AG10803 (cell line): ENCODE measurements around the gene ADAM8.
"Not testable (repeated sequence)": the region's sequence is repeated elsewhere in the genome, so short reads cannot be mapped to it uniquely, and the experiment has no call there.

Source experiments
- DNase-seq: peaks from one replicate; pipeline ENCODE4 v3.0.0; 2010; ENCODE audit warnings: low read depth
- H3K4me3 ChIP-seq: 2 replicates; pipeline ENCODE4 v1.5.1; 2011; ENCODE audit warnings: mild to moderate bottlenecking, low read length, control low read depth
- TF ChIP-seq, protein P1 (sequence below): conservative IDR thresholded peaks from 2 replicates; pipeline ENCODE4 v1.5.1; 2011; ENCODE audit warnings: mild to moderate bottlenecking, low read length, control low read depth, inconsistent platforms

The ADAM8 gene

DNA sequence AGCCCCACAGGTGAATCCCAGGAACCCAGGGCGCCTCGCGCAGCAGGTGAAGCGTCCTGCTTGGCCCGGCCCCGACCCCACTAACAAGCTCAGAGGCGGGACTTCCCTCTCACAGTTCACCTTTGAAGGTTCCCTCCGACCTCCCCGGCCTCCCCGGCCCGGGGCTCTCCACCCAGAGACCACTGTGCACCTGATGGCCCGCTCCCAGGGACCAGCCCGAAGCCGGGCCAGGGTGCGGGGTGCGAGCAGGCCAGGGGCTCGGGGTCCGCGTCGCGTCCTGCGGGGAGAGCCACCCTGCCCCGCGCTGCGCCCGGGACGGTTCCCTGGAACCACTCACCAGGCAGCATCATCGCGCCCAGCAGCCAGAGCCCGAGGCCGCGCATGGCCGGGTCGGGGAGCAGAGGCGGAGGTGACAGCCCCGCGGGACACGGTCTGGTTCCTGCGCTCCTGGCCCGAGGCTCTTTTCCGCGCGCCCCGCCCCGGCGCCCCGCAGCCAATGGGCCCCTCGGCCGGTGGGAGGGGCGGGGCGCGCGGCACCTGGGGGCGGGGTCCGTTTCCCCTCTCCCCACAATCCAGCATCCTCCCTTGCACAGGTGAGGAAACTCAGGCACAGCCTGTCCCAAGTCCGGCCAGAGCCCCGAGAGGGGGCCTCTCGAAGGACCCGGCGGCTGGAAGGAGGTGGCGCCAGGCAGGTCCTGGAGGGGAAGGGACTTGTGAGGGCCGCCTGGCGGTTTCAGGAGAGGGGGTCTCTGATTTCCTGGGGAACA, at the start of gene ADAM8:
ADAM8 (minus strand) TSS at position 434 of the 767 bp plus-strand sequence; CDS start at position 383, 51 bp downstream.
- TF ChIP-seq, protein P1, sequence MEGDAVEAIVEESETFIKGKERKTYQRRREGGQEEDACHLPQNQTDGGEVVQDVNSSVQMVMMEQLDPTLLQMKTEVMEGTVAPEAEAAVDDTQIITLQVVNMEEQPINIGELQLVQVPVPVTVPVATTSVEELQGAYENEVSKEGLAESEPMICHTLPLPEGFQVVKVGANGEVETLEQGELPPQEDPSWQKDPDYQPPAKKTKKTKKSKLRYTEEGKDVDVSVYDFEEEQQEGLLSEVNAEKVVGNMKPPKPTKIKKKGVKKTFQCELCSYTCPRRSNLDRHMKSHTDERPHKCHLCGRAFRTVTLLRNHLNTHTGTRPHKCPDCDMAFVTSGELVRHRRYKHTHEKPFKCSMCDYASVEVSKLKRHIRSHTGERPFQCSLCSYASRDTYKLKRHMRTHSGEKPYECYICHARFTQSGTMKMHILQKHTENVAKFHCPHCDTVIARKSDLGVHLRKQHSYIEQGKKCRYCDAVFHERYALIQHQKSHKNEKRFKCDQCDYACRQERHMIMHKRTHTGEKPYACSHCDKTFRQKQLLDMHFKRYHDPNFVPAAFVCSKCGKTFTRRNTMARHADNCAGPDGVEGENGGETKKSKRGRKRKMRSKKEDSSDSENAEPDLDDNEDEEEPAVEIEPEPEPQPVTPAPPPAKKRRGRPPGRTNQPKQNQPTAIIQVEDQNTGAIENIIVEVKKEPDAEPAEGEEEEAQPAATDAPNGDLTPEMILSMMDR, result no peak
- no peak within 1 kb of the TSS for H3K4me3 ChIP-seq
- DNase-seq, result no peak

DNA sequence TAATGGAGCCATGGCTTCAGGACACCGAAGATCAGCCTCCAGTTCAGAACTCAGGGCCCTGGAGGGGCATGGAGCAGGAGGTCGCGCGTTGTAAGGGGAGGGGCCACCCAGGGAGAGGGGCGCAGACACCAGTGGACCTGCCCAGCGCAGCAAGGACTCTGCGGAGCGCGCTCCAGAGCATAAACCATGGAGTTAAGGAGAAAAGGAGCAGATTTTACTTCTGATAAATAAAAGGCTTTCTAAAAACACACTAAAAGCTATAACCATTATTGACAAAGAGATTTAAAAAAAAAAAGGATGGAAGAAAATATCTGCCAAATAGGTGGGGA, 49.5 kb upstream of the ADAM8 start:
- no peak for DNase-seq
- TF ChIP-seq, protein P1, result no peak
- no peak overlapping the region for H3K4me3 ChIP-seq

DNA sequence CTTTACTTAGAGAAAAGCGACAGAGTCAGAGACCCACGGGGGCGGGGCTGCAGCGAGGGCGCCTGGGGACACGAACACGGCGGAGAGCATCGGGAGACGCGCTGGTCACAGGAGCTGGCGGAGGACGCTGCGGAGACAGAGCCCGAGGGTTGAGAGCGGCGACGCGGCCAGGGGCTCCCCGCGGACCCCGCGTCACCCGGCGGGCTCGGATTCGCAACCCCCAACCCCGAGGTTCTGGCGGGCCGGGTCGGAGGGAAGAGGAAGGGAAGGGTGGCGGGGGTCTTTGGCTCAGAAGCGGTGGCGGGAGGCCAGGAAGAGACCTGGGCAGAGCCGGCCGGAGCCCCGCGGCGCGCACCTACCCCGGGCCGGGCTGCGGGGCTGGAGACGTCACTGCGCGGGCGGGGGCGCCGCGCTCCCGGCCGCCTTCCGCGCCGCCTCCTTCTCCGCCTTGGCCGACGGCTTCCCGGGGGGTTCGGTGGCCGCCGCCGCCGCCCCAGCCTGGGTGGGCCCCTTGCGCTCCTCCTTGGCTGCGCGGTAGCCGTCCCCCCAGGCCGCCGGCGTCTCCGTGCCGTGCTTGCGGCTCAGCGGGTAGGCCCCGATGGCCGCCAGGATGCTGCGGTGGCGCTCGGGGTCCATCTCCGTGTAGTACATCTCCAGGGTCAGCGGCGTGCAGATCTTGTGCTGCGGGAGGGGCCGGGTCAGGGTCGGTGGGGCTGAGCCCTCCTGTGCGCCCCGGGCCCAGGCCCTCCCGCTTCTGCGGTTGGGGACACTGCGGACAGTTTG, 49.0 kb upstream of the ADAM8 start:
- TF ChIP-seq, protein P1, result no peak

DNA sequence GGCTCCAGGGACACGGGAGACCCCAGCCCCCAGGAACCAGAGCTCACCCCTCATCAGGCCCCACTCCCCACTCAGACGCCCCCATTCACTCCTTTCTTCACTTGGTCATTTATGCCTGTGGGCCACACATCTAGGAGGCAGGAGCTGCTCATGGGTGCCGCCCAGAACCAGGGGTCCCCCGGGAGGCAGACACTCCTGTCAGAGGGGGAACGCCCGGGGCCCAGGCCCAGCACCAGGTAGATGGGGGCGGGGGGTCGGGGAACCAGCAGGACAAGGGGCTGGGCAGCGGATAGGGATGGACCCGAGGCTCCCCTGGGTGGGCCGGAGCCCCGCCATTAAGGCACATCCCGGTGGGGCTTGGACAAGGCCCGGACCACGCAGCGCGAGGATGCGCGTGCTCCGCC, 48.2 kb upstream of the ADAM8 start:
- no peak overlapping the region for H3K4me3 ChIP-seq
- TF ChIP-seq, protein P1, result no peak
- no peak for DNase-seq

More for the DNA sequence above, 49.0 kb upstream of the ADAM8 start:
- H3K4me3 ChIP-seq, result peak overlapping the region; percentile 27
- DNase-seq, result no peak

DNA sequence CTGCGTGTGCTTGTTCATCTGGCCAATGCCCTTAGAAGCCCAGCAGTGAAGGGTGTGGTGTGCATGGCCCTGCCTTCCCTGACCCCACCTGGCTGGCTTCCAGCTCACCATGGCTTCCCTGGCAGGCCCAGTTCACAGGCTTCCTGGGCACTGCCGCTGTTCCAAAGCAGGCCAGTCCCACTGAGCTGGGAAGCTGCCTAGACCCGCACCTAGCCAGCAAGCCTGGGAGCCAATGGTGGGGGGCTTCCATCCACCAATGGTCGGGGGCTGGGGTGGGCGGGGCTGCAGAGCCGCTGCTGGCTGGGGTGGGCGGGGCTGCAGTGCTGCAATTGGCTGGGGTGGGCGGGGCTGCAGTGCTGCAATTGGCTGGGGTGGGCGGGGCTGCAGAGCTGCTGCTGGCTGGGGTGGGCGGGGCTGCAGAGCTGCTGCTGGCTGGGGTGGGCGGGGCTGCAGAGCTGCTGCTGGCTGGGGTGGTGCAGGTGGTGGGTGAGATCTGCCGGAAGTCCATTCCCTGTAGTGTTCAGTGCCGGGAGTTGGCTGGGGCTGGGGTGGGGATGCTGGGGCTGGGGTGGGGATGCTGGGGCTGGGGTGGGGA, 47.6 kb upstream of the ADAM8 start:
- H3K4me3 ChIP-seq, result no peak overlapping the region
- TF ChIP-seq, protein P1, result no peak
- peak; percentile 38 for DNase-seq

DNA sequence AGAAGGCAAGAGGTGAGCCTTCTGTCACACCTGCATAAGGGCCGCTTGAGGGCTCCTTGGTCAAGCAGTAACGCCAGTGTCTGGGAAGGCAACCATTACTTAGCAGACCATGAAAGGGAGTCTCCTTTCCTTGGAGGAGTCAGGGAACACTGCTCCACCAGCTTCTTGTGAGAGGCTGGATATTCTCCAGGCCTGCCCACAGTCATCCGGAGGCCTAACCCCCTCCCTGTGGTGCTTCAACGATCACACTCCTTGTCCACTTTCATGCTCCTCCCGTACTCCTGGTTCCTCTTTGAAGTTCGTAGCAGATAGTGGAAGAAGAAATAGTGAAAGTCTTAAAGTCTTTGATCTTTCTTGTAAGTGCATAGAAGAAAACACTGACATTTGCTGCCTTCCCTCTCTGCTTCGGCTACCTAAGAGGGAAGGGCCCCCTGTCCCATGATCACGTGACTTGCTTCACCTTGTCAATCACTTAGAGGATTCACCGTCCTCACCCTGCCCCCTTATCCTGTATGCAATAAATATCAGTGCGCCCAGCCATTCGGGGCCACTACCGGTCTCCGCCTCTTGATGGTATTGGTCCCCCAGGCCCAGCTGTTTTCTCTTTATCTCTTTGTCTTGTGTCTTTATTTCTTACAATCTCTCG, 45.5 kb upstream of the ADAM8 start:
- not testable (repeated sequence) for DNase-seq, H3K4me3 ChIP-seq

DNA sequence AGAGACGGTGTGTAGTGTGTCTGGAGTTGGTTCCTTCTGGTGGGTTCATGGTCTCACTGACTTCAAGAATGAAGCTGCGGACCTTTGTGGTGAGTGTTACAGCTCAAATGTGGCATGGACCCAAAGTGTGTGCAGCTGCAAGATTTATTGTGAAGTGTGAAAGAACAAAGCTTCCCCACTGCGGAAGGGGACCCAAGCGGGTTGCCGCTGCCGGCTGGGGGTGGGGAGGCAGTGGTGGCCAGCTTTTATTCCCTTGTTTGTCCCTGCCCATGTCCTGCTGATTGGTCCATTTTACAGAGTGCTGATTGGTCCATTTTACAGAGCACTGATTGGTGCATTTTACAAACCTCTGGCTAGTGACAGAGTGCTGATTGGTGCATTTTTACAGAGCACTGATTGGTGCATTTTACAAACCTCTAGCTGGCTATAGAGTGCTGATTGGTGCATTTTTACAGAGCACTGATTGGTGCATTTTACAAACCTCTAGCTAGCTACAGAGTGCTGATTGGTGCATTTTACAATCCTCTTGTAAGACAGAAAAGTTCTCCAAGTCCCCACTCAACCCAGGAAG, 44.3 kb upstream of the ADAM8 start:
- not testable (repeated sequence) for DNase-seq, H3K4me3 ChIP-seq
